Peyer's patch (tissue), 4 donors: Measurements from ENCODE around the gene SLC44A4.

ENCODE experiments used
- POLR2A ChIP-seq, 2 donors: fragments of 450-650 bp; IDR thresholded peaks; one replicate each; pipeline ENCODE4 v1.5.1; 2017; ENCODE audit warnings: antibody characterized with exemption in 2 of 2, mild to moderate bottlenecking in 2 of 2, moderate library complexity in 2 of 2
- TF ChIP-seq, protein P1 (sequence below), 6 experiments: fragments of 450-650 bp in 4 of 6; fragments of 200-600 bp in 2 of 6; sonication (generic) in 1 of 6; IDR thresholded peaks; one replicate each; pipeline ENCODE4 v1.5.1; 2017 to 2019; ENCODE audit warnings: antibody characterized with exemption in 6 of 6, mild to moderate bottlenecking in 3 of 6, moderate library complexity in 1 of 6

DNA sequence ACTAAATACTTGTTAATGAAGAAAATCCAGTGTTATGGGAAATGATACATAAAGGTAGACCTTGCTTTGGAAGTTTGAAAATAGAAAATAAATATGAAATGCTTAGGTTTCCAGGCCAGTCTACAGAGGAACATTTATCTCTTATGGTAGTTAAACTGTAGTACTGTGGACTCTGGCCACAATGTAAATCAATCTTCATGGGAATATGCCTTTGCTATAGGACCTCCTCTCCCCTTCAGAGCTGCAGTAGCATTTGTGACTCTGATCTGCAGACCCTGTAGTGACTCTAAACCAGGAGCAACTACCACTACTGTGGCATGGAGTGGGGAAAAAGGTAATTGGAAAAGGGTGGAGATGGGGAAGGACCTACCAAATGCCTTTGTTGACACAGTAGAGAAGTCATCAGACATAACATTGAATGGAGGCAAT lies 58.9 kb downstream of the SLC44A4 start:
- TF ChIP-seq, protein P1, sequence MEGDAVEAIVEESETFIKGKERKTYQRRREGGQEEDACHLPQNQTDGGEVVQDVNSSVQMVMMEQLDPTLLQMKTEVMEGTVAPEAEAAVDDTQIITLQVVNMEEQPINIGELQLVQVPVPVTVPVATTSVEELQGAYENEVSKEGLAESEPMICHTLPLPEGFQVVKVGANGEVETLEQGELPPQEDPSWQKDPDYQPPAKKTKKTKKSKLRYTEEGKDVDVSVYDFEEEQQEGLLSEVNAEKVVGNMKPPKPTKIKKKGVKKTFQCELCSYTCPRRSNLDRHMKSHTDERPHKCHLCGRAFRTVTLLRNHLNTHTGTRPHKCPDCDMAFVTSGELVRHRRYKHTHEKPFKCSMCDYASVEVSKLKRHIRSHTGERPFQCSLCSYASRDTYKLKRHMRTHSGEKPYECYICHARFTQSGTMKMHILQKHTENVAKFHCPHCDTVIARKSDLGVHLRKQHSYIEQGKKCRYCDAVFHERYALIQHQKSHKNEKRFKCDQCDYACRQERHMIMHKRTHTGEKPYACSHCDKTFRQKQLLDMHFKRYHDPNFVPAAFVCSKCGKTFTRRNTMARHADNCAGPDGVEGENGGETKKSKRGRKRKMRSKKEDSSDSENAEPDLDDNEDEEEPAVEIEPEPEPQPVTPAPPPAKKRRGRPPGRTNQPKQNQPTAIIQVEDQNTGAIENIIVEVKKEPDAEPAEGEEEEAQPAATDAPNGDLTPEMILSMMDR (IDR thresholded peaks at IDR 0.05), result no peak
- no peak for TF ChIP-seq POLR2A (IDR thresholded peaks at IDR 0.05)
